CD14-positive monocyte (primary cell): ENCODE results near the gene CFAP299. TPM values are rescaled to one million over a fixed set of nuclear protein-coding genes. Genes with fewer than 3 reads are reported as not detected.

ENCODE experiments used
- DNase-seq, 3 donors: peaks; one replicate each; pipeline ENCODE4 v3.0.0-alpha.2; 2011 to 2022
- H2AFZ ChIP-seq: 2 replicates; pipeline ENCODE4 v1.6.0; 2012; ENCODE audit warnings: mild to moderate bottlenecking, low read depth, low read length, inconsistent platforms; ENCODE audit not compliant: insufficient read depth, poor library complexity, severe bottlenecking
- H3K27ac ChIP-seq, 2 donors: 1 replicate in 1 of 2; 2 replicates in 1 of 2; pipeline ENCODE4 v1.5.1; 2012 to 2013; ENCODE audit warnings: low read length in 2 of 2, control low read depth in 1 of 2, inconsistent platforms in 1 of 2, low read depth in 1 of 2, mild to moderate bottlenecking in 1 of 2
- H3K27me3 ChIP-seq, 2 donors: one replicate each; pipeline versions ENCODE4 v1.6.0 to v1.6.1; 2011 to 2013; ENCODE audit warnings: low read length in 2 of 2; ENCODE audit not compliant: control insufficient read depth in 2 of 2, insufficient read depth in 2 of 2
- H3K36me3 ChIP-seq, 2 donors: replicated peaks in 1 of 2; 1 replicate in 1 of 2; 2 replicates in 1 of 2; pipeline versions ENCODE4 v1.5.1 to v1.6.1; 2012 to 2013; ENCODE audit warnings: low read length in 2 of 2, control low read depth in 1 of 2, inconsistent platforms in 1 of 2, mild to moderate bottlenecking in 1 of 2; ENCODE audit not compliant: insufficient read depth in 2 of 2, control insufficient read depth in 1 of 2
- H3K4me1 ChIP-seq, 2 donors: 1 replicate in 1 of 2; 2 replicates in 1 of 2; pipeline versions ENCODE4 v1.5.1 to v1.6.1; 2012 to 2013; ENCODE audit warnings: low read length in 2 of 2, control low read depth in 1 of 2, inconsistent platforms in 1 of 2, mild to moderate bottlenecking in 1 of 2, moderate library complexity in 1 of 2; ENCODE audit not compliant: insufficient read depth in 2 of 2, control insufficient read depth in 1 of 2
- H3K4me2 ChIP-seq: replicated peaks from 2 replicates; pipeline ENCODE3; 2012; ENCODE audit warnings: low read length, moderate library complexity, mild to moderate bottlenecking; ENCODE audit not compliant: poor library complexity, severe bottlenecking; ENCODE audit errors: extremely low read depth
- H3K4me3 ChIP-seq, 3 experiments: fragments of 200-600 bp in 1 of 3; sonication (generic) in 1 of 3; replicated peaks in 1 of 3; 1 replicate in 2 of 3; 2 replicates in 1 of 3; pipeline ENCODE4 v1.5.1; 2011 to 2013; ENCODE audit warnings: low read length in 3 of 3, mild to moderate bottlenecking in 3 of 3, control low read depth in 2 of 3, low read depth in 2 of 3, inconsistent platforms in 1 of 3, moderate library complexity in 1 of 3
- H3K79me2 ChIP-seq: 2 replicates; pipeline ENCODE4 v1.6.0; 2012; ENCODE audit warnings: mild to moderate bottlenecking, control low read depth, inconsistent platforms, low read length, moderate library complexity; ENCODE audit not compliant: insufficient read depth
- H3K9ac ChIP-seq: 2 replicates; pipeline ENCODE4 v1.6.0; 2017; ENCODE audit warnings: low read length, mild to moderate bottlenecking; ENCODE audit not compliant: insufficient read depth, poor library complexity, severe bottlenecking
- H3K9me3 ChIP-seq, 2 donors: replicated peaks in 1 of 2; 1 replicate in 1 of 2; 2 replicates in 1 of 2; pipeline versions ENCODE4 v1.5.1 to v1.6.1; 2012 to 2013; ENCODE audit warnings: low read length in 2 of 2, control low read depth in 1 of 2; ENCODE audit not compliant: control insufficient read depth in 1 of 2, insufficient read depth in 1 of 2
- H4K20me1 ChIP-seq: 2 replicates; pipeline ENCODE4 v1.6.0; 2012; ENCODE audit warnings: mild to moderate bottlenecking, low read length, control low read depth, moderate library complexity; ENCODE audit not compliant: insufficient read depth
- H3K27ac Mint-ChIP-seq, 7 donors: one replicate each; pipeline ENCODE4 v1.8.0; 2020; ENCODE audit warnings: mild to moderate bottlenecking in 7 of 7, mixed read lengths in 7 of 7, moderate library complexity in 6 of 7, inconsistent platforms in 2 of 7
- H3K27me3 Mint-ChIP-seq, 3 donors: one replicate each; pipeline ENCODE4 v1.8.0; 2021 to 2022; ENCODE audit warnings: low read depth in 3 of 3, mild to moderate bottlenecking in 3 of 3, mixed read lengths in 3 of 3, moderate library complexity in 3 of 3, inconsistent platforms in 1 of 3
- H3K36me3 Mint-ChIP-seq, 2 donors: one replicate each; pipeline ENCODE4 v1.8.0; 2020; ENCODE audit warnings: mixed read lengths in 2 of 2, inconsistent platforms in 1 of 2, mild to moderate bottlenecking in 1 of 2
- H3K4me1 Mint-ChIP-seq: one replicate; pipeline ENCODE4 v1.8.0; 2020; ENCODE audit warnings: mild to moderate bottlenecking, mixed read lengths
- H3K4me3 Mint-ChIP-seq, 2 donors: one replicate each; pipeline ENCODE4 v1.8.0; 2020; ENCODE audit warnings: mild to moderate bottlenecking in 2 of 2, mixed read lengths in 2 of 2, moderate library complexity in 1 of 2
- H3K9me3 Mint-ChIP-seq, 7 donors: one replicate each; pipeline ENCODE4 v1.8.0; 2020 to 2022; ENCODE audit warnings: mixed read lengths in 7 of 7, mild to moderate bottlenecking in 6 of 7, moderate library complexity in 6 of 7, inconsistent platforms in 2 of 7
- CTCF ChIP-seq: fragments of 200-600 bp; IDR thresholded peaks from one replicate; pipeline ENCODE4 v1.8.0; 2022; ENCODE audit warnings: antibody characterized with exemption, mild to moderate bottlenecking
- WGBS: methylation state at CpG from one replicate; pipeline ENCODE4 v1.1.5; 2013; ENCODE audit warnings: missing lambda C conversion rate; ENCODE audit not compliant: insufficient coverage; 5-methylcytosine and 5-hydroxymethylcytosine counted together
- intact Hi-C, 2 donors: fragments of 100-400 bp; cut with micrococcal nuclease; formaldehyde crosslinking; loops; one replicate each; pipeline versions ENCODE4 v1.15.0 to v1.15.1; 2023
- polyA plus RNA-seq, 3 donors: library from polyadenylated mRNA; depleted of rRNA in 1 of 3; unstranded in 2 of 3; stranded (reverse) in 1 of 3; fragments of 300-500 nt in 2 of 3; fragments of >200 nt in 1 of 3; fragmentation: Illumina TruSeq in 2 of 3; gene quantifications; 1 replicate in 2 of 3; 2 replicates in 1 of 3; pipeline ENCODE4 v1.2.3, GENCODE V29; 2012 to 2021

Gene CFAP299
- polyA plus RNA-seq, 3 donors: not detected

- Histone ChIP-seq H4K20me1 (no peaks in the 10 kb centered on the region), H3K4me3 (no peak overlapping the region), H3K9ac (no peak overlapping the region), H3K27ac (no peak overlapping the region), H2AFZ (no peak overlapping the region), H3K9me3 (no peaks in the 10 kb centered on the region), H3K36me3 (no peaks in the 10 kb centered on the region), H3K79me2 (no peaks in the 10 kb centered on the region), H3K4me2 (no peak overlapping the region), H3K27me3 (no peaks in the 10 kb centered on the region), H3K4me1 (no peaks in the 10 kb centered on the region)
- Mint-ChIP-seq H3K36me3 (no peaks in the 10 kb centered on the region), H3K9me3 (no peaks in the 10 kb centered on the region), H3K27me3 (peaks cover 0 to 2% (median 0%) of the 10 kb centered on the region in 3 donors), H3K27ac (no peak overlapping the region), H3K4me3 (no peak overlapping the region), H3K4me1 (no peaks in the 10 kb centered on the region)
- no CpG with 5 or more reads among the region's 2 CpGs for WGBS
- intact Hi-C loops: no loop called here
- no peak for DNase-seq
- no peak for TF ChIP-seq CTCF
Measured at GRCh38 chr4:80809039-80809729, 473.7 kb downstream of the CFAP299 start.

GRCh38 chr4:80811406-80811805 lies 475.9 kb downstream of the CFAP299 start:
- 40% methylated on average over 1 of the region's 3 CpGs for WGBS
- Mint-ChIP-seq H3K36me3 (no peaks in the 10 kb centered on the region), H3K4me3 (no peak overlapping the region), H3K4me1 (no peaks in the 10 kb centered on the region), H3K27me3 (peaks cover 0 to 2% (median 0%) of the 10 kb centered on the region in 3 donors), H3K27ac (no peak overlapping the region), H3K9me3 (no peaks in the 10 kb centered on the region)
- intact Hi-C loops: no loop called here
- no peak for TF ChIP-seq CTCF
- Histone ChIP-seq H3K79me2 (no peaks in the 10 kb centered on the region), H3K27ac (no peak overlapping the region), H3K9ac (no peak overlapping the region), H3K9me3 (no peaks in the 10 kb centered on the region), H3K4me1 (no peaks in the 10 kb centered on the region), H3K4me2 (no peak overlapping the region), H4K20me1 (no peaks in the 10 kb centered on the region), H2AFZ (no peak overlapping the region), H3K36me3 (no peaks in the 10 kb centered on the region), H3K4me3 (no peak overlapping the region), H3K27me3 (no peaks in the 10 kb centered on the region)
- DNase-seq: no peak
